ENCODE measurements around the gene RIOK2. TPM values are rescaled to one million over a fixed set of nuclear protein-coding genes. Genes with fewer than 3 reads are reported as not detected.
"Not testable (repeated sequence)": the region's sequence is repeated elsewhere in the genome, so short reads cannot be mapped to it uniquely, and the experiment has no call there.

RIOK2 gene
- total RNA-seq, 2 donors from 2014 or later, result 7.3 to 16.9 TPM

DNA sequence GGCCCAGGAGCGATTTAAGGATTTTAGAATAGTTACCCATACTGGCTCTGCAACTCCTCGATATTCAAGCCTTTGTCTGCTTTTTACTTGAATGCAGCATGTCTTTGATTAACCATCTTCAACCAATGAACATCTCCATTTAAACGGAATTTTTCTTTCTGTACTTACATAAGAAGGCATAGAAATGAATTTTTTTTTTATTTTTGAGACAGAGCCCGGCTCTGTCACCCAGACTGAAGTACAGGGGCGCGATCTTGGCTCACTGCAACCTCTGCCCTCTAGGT lies 825 bp upstream of the RIOK2 start:
- Histone ChIP-seq H3K27me3 (no peaks in the 10 kb centered on the region), H3K36me3 (replicated peaks in 1 of 2; ENCODE audit: insufficient read depth in 1 of 2, low read depth in 2 of 2) (peaks cover 0 to under 1% of the 10 kb centered on the region in 2 donors), H3K4me3 (peak overlapping the region in 1 of 2 donors; percentile 0), H3K9me3 (no peaks in the 10 kb centered on the region), H3K27ac (peak overlapping the region; percentile 90 to 95 (median 91)), H3K4me1 (peaks cover 33% of the 10 kb centered on the region)
- 39 to 45% methylated on average over 6 of the region's 6 CpGs for WGBS, 2 donors
- DNase-seq (no peak), ATAC-seq (no peak)
- intact Hi-C loops (cut with DNase I), result no loop called here
- TF ChIP-seq, protein P1, sequence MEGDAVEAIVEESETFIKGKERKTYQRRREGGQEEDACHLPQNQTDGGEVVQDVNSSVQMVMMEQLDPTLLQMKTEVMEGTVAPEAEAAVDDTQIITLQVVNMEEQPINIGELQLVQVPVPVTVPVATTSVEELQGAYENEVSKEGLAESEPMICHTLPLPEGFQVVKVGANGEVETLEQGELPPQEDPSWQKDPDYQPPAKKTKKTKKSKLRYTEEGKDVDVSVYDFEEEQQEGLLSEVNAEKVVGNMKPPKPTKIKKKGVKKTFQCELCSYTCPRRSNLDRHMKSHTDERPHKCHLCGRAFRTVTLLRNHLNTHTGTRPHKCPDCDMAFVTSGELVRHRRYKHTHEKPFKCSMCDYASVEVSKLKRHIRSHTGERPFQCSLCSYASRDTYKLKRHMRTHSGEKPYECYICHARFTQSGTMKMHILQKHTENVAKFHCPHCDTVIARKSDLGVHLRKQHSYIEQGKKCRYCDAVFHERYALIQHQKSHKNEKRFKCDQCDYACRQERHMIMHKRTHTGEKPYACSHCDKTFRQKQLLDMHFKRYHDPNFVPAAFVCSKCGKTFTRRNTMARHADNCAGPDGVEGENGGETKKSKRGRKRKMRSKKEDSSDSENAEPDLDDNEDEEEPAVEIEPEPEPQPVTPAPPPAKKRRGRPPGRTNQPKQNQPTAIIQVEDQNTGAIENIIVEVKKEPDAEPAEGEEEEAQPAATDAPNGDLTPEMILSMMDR (IDR thresholded peaks at IDR 0.05), result no peak
- no peak for TF ChIP-seq POLR2A (IDR thresholded peaks at IDR 0.05)

DNA sequence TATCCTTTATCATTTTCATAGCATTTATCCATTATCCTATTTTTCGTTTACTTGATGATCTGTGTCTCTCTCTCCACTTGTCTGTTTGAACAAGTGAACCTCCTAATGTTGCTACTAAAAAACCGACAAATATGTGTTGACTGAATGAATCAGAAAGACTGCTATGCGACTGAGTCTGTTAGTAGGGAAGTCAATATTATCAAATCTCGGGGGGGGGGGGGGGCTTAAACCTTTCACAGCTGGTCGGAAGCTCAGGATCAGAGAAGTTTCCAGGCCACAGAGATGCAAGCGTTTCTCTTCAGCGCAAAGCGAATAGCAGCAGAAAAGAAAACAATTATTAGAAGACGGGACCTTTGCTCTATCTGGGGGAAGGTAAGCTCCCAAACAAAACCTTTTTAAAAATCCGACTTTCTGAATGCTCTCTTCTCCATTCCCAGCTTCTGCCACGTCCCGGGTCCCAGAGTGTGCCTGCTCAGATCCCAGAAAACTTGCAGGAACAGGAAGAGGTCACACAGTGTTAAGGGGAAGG lies 412 bp downstream of the RIOK2 start:
- Histone ChIP-seq H3K36me3 (replicated peaks in 1 of 2; ENCODE audit: insufficient read depth in 1 of 2, low read depth in 2 of 2) (peaks cover 0 to 12% of the 10 kb centered on the region in 2 donors), H3K27ac (peak overlapping the region; percentile 90 to 95 (median 91))
- ATAC-seq, result no peak

DNA sequence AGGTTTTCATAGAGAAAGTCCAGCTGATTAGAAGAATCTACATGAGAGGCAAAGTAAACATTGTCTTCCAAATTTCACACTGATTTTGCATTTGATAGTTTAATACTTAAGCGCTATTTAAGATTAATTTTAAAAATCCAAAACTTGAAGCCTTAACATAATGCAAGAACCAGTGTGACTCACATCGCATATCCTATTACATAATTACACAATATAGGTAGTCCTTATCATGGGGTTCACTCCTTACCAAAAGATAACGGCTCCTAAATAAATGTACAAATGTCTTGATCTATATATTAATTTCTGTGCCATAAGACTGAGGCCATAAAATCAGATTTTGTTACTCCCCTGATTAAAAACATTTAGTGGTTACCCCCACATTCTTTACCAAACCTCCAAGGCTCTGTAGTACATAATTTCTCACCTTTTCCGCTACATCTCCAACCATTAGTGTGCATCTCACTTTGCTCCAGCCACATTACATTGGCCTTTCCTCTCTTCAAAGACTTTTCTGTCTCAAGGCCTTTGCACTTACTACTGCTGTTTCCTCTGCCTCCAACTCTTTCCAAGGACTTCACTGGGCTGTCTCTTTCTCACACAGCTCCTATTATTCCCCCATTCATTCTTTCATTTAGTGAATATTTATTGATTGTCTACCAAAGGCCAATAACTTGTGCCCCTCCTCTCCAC lies 1.0 kb downstream of the RIOK2 start:
- H3K27me3 ChIP-seq, result no peaks in the 10 kb centered on the region
- no peak for ATAC-seq
- intact Hi-C loops (cut with DNase I), result no loop called here
- TF ChIP-seq, protein P1 (IDR thresholded peaks at IDR 0.05), result no peak
- TF ChIP-seq POLR2A (IDR thresholded peaks at IDR 0.05), result no peak
- H3K4me3 ChIP-seq, result peak overlapping the region; percentile 57
- no peak for DNase-seq
- H3K9me3 ChIP-seq, result no peaks in the 10 kb centered on the region
- peaks cover 0 to 16% of the 10 kb centered on the region in 2 donors for H3K36me3 ChIP-seq (replicated peaks in 1 of 2; ENCODE audit: insufficient read depth in 1 of 2, low read depth in 2 of 2)
- WGBS, 2 donors, result 43% methylated on average over 4 of the region's 4 CpGs
- H3K27ac ChIP-seq, result peak overlapping the region in 3 of 4 donors; percentile 90 to 95 (median 91)
- H3K4me1 ChIP-seq, result peaks cover 33% of the 10 kb centered on the region

More for the DNA sequence above, 412 bp downstream of the RIOK2 start:
- Histone ChIP-seq H3K9me3 (no peaks in the 10 kb centered on the region), H3K27me3 (no peaks in the 10 kb centered on the region), H3K4me1 (peaks cover 33% of the 10 kb centered on the region), H3K4me3 (peak overlapping the region; percentile 57)
- 0% methylated on average over 12 of the region's 12 CpGs for WGBS, 2 donors
- intact Hi-C loops (cut with DNase I), result no loop called here
- TF ChIP-seq, protein P1 (IDR thresholded peaks at IDR 0.05), result no peak
- TF ChIP-seq POLR2A (IDR thresholded peaks at IDR 0.05), result no peak
- DNase-seq, result no peak

DNA sequence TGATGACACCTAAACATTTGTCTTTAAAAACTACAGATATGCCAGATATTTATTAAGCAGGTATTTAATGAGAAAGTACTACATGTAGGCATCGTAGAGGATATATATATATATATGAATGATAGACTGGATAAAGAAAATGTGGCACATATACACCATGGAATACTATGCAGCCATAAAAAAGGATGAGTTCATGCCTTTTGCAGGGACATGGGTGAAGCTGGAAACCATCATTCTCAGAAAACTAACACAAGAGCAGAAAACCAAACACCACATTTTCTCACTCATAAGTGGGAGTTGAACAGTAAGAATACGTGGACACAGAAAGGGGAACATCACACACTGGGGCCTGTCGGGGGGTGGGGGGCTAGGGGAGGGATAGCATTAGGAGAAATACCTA lies 3.6 kb downstream of the RIOK2 start:
- intact Hi-C loops (cut with DNase I), result not testable (repeated sequence)

DNA sequence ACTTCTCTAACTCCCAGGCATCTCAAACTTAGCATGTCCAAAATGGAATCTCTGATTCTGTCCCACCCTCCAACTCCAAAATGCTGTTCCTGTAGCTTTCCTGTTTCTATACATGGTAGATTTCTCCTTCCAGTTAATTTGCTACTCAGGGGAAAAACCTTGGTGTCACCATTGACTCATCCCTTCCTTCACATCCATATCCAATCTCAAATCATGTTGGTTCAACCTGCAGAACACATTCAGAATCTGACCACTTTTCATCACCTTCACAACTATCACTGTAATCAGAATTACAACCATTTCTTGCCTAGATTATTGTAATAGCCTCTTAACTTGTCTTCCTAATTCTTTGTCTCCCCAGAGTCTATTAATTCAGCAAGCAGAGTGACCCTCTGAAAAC lies 10.8 kb downstream of the RIOK2 start:
- Histone ChIP-seq H3K27me3 (no peaks in the 10 kb centered on the region), H3K4me3 (no peak overlapping the region), H3K9me3 (no peaks in the 10 kb centered on the region), H3K36me3 (replicated peaks in 1 of 2; ENCODE audit: insufficient read depth in 1 of 2, low read depth in 2 of 2) (peaks cover 0 to 31% of the 10 kb centered on the region in 2 donors), H3K4me1 (no peaks in the 10 kb centered on the region), H3K27ac (no peak overlapping the region)
- TF ChIP-seq, protein P1 (IDR thresholded peaks at IDR 0.05), result no peak
- TF ChIP-seq POLR2A (IDR thresholded peaks at IDR 0.05), result no peak
- intact Hi-C loops (cut with DNase I), result no loop called here
- no peak for ATAC-seq
- no peak for DNase-seq

More for the DNA sequence above, 3.6 kb downstream of the RIOK2 start:
- Histone ChIP-seq H3K4me1 (peaks cover 28% of the 10 kb centered on the region), H3K36me3 (replicated peaks in 1 of 2; ENCODE audit: insufficient read depth in 1 of 2, low read depth in 2 of 2) (peaks cover 0 to 32% of the 10 kb centered on the region in 2 donors)
- H3K27ac ChIP-seq, H3K4me3 ChIP-seq, DNase-seq, H3K9me3 ChIP-seq, ATAC-seq, H3K27me3 ChIP-seq: not testable (repeated sequence)
- 92 to 98% methylated on average over 3 of the region's 3 CpGs for WGBS, 2 donors

All from body of pancreas (tissue), 4 donors.